Endodermal cell (in vitro differentiated cells): ENCODE measurements around the gene TMA7B. TPM values are rescaled to one million over a fixed set of nuclear protein-coding genes. Genes with fewer than 3 reads are reported as not detected.

Experiments used
- DNase-seq: peaks from one replicate; pipeline ENCODE4 v3.0.0-alpha.2; 2017
- H3K27ac ChIP-seq: 2 replicates; pipeline ENCODE4 v1.5.1; 2013; ENCODE audit warnings: mild to moderate bottlenecking, low read depth, low read length, moderate library complexity
- H3K27me3 ChIP-seq: 2 replicates; pipeline ENCODE4 v1.6.1; 2013; ENCODE audit warnings: mild to moderate bottlenecking, low read length, moderate library complexity; ENCODE audit not compliant: insufficient read depth, control insufficient read depth, poor library complexity, severe bottlenecking
- H3K36me3 ChIP-seq: 2 replicates; pipeline ENCODE4 v1.7.0; 2013; ENCODE audit warnings: mild to moderate bottlenecking, low read length, moderate library complexity; ENCODE audit not compliant: control insufficient read depth, insufficient read depth
- H3K4me1 ChIP-seq: one replicate; pipeline ENCODE4 v1.7.0; 2013; ENCODE audit warnings: low read length; ENCODE audit not compliant: control insufficient read depth, insufficient read depth
- H3K4me3 ChIP-seq: 2 replicates; pipeline ENCODE4 v1.5.1; 2013; ENCODE audit warnings: mild to moderate bottlenecking, low read length, moderate library complexity
- H3K9ac ChIP-seq: 2 replicates; pipeline ENCODE4 v1.6.1; 2013; ENCODE audit warnings: mild to moderate bottlenecking, low read length, moderate library complexity; ENCODE audit not compliant: poor library complexity, severe bottlenecking; ENCODE audit errors: extremely low read depth
- H3K9me3 ChIP-seq: 2 replicates; pipeline ENCODE4 v1.6.1; 2013; ENCODE audit warnings: mild to moderate bottlenecking, low read length, moderate library complexity; ENCODE audit not compliant: control insufficient read depth
- H3K27ac Mint-ChIP-seq: 2 replicates; pipeline ENCODE4 v1.8.0; 2020; ENCODE audit warnings: mixed read lengths
- H3K27me3 Mint-ChIP-seq: 2 replicates; pipeline ENCODE4 v1.8.0; 2021; ENCODE audit warnings: mild to moderate bottlenecking, mixed read lengths; ENCODE audit not compliant: insufficient read depth
- H3K36me3 Mint-ChIP-seq: 2 replicates; pipeline ENCODE4 v1.8.0; 2020; ENCODE audit warnings: low read depth, mixed read lengths
- H3K4me1 Mint-ChIP-seq: 2 replicates; pipeline ENCODE4 v1.8.0; 2020; ENCODE audit warnings: mixed read lengths
- H3K4me3 Mint-ChIP-seq: 2 replicates; pipeline ENCODE4 v1.8.0; 2020; ENCODE audit warnings: mild to moderate bottlenecking, moderate library complexity, mixed read lengths
- H3K9me3 Mint-ChIP-seq: 2 replicates; pipeline ENCODE4 v1.8.0; 2020; ENCODE audit warnings: mild to moderate bottlenecking, mixed read lengths
- WGBS, 2 experiments: methylation state at CpG; one replicate each; pipeline versions ENCODE4 v1.1.5 to v1.1.7; 2013; ENCODE audit warnings: missing lambda C conversion rate in 2 of 2, mixed read lengths in 1 of 2; ENCODE audit not compliant: insufficient coverage in 1 of 2, insufficient read length in 1 of 2; 5-methylcytosine and 5-hydroxymethylcytosine counted together
- total RNA-seq, 2 donors: library from RNA; stranded (reverse); fragmentation: NEBNext Ultra II Directional in 1 of 2; extraction: Animal tissue kit (Norgen Biotek cat#: 25700) in 1 of 2; gene quantifications; 2 replicates in 1 of 2; 3 replicates in 1 of 2; pipeline ENCODE4 v1.2.1, GENCODE V29; 2021
- TF ChIP-seq, protein P1 (sequence below): fragments of 200-600 bp; sonication (generic); conservative IDR thresholded peaks from 2 replicates; pipeline ENCODE4 v1.5.0; 2021; ENCODE audit warnings: antibody characterized with exemption, mild to moderate bottlenecking

Gene TMA7B
- total RNA-seq, 2 donors from 2014 or later: not detected

- no peak overlapping the region for H3K9ac ChIP-seq
- no peak for DNase-seq
- WGBS, 2 experiments: 92 to 93% methylated on average over 2 to 5 of the region's 5 CpGs
- H3K9me3 ChIP-seq: no peaks in the 10 kb centered on the region
- H3K4me3 Mint-ChIP-seq: no peak overlapping the region
- H3K4me1 ChIP-seq: peaks cover 2% of the 10 kb centered on the region
- H3K9me3 Mint-ChIP-seq: no peaks in the 10 kb centered on the region
- peaks cover 7% of the 10 kb centered on the region for H3K27me3 ChIP-seq
- no peak overlapping the region for H3K27ac ChIP-seq
- no peaks in the 10 kb centered on the region for H3K36me3 ChIP-seq
- no peak overlapping the region for H3K4me3 ChIP-seq
- H3K27ac Mint-ChIP-seq: no peak overlapping the region
- H3K36me3 Mint-ChIP-seq: no peaks in the 10 kb centered on the region
- peaks cover 22% of the 10 kb centered on the region for H3K4me1 Mint-ChIP-seq
- TF ChIP-seq, protein P1, sequence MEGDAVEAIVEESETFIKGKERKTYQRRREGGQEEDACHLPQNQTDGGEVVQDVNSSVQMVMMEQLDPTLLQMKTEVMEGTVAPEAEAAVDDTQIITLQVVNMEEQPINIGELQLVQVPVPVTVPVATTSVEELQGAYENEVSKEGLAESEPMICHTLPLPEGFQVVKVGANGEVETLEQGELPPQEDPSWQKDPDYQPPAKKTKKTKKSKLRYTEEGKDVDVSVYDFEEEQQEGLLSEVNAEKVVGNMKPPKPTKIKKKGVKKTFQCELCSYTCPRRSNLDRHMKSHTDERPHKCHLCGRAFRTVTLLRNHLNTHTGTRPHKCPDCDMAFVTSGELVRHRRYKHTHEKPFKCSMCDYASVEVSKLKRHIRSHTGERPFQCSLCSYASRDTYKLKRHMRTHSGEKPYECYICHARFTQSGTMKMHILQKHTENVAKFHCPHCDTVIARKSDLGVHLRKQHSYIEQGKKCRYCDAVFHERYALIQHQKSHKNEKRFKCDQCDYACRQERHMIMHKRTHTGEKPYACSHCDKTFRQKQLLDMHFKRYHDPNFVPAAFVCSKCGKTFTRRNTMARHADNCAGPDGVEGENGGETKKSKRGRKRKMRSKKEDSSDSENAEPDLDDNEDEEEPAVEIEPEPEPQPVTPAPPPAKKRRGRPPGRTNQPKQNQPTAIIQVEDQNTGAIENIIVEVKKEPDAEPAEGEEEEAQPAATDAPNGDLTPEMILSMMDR: no peak
- H3K27me3 Mint-ChIP-seq: peaks cover 29% of the 10 kb centered on the region
These were observed 13.9 kb downstream of the TMA7B start for GRCh38 chr22:39974065-39974464.

DNA sequence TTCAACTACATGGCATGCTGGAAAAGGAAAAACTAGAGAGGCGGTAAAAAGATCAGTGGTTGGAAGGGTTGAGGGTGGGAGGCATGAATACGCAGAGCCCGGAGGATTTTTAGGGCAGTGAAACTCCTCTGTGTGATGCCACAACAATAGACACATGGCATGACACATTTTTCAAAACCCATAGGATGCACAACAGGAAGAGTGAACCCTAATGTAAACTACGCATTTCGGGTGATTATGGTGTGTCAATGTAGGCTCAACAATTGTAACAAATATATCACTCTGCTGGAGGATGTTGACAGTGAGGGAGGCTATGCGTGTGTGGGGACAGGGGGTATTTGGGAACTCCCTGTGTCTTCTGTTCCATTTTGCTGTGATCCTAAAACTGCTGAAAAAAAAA is 18.9 kb downstream of the TMA7B start:
- peaks cover 32% of the 10 kb centered on the region for H3K27me3 Mint-ChIP-seq
- H3K9ac ChIP-seq: no peak overlapping the region

GRCh38 chr22:39979458-39979857 is 19.3 kb downstream of the TMA7B start:
- H3K9me3 ChIP-seq: no peaks in the 10 kb centered on the region
- H3K27me3 ChIP-seq: no peaks in the 10 kb centered on the region
- 91 to 93% methylated on average over 5 of the region's 5 CpGs for WGBS, 2 experiments
- H3K4me1 ChIP-seq: no peaks in the 10 kb centered on the region
- H3K4me3 ChIP-seq: no peak overlapping the region
- no peak for DNase-seq
- H3K4me1 Mint-ChIP-seq: peaks cover 7% of the 10 kb centered on the region
- TF ChIP-seq, protein P1: no peak
- no peak overlapping the region for H3K27ac Mint-ChIP-seq
- H3K27me3 Mint-ChIP-seq: peaks cover 34% of the 10 kb centered on the region
- H3K9me3 Mint-ChIP-seq: no peaks in the 10 kb centered on the region
- H3K4me3 Mint-ChIP-seq: no peak overlapping the region
- H3K9ac ChIP-seq: no peak overlapping the region
- no peaks in the 10 kb centered on the region for H3K36me3 ChIP-seq
- no peaks in the 10 kb centered on the region for H3K36me3 Mint-ChIP-seq
- no peak overlapping the region for H3K27ac ChIP-seq

More for the DNA sequence above, 18.9 kb downstream of the TMA7B start:
- no peaks in the 10 kb centered on the region for H3K36me3 ChIP-seq
- WGBS, 2 experiments: 81% methylated on average over 6 of the region's 6 CpGs
- Mint-ChIP-seq H3K36me3 (no peaks in the 10 kb centered on the region), H3K9me3 (no peaks in the 10 kb centered on the region), H3K4me1 (peaks cover 7% of the 10 kb centered on the region), H3K27ac (no peak overlapping the region), H3K4me3 (no peak overlapping the region)
- TF ChIP-seq, protein P1: no peak
- H3K27me3 ChIP-seq: no peaks in the 10 kb centered on the region
- H3K4me1 ChIP-seq: no peaks in the 10 kb centered on the region
- no peak for DNase-seq
- H3K4me3 ChIP-seq: no peak overlapping the region
- H3K27ac ChIP-seq: no peak overlapping the region
- H3K9me3 ChIP-seq: no peaks in the 10 kb centered on the region
